ENCODE results near the gene ROCK2.

Gene ROCK2

DNA sequence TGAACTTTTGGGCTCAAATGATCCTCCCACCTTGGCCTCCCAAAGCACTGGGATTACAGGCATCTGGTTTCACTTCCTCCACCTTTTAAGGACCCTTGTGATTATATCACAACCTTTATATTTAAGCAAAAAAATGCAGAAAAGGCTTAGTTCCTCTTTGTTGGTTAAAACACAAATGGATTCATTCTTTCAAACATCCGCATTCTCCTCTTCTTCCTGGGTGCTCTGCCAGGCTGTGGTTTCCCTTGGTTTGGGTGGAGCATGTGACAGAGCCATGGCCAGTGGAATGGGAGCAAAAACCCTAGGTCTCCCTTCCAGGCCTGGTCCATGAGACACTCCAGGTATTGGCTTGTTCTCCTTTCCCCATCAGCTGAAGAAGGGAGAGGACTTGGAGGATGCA is 199.1 kb downstream of the ROCK2 start:
- DNase-seq, result no peak

DNA sequence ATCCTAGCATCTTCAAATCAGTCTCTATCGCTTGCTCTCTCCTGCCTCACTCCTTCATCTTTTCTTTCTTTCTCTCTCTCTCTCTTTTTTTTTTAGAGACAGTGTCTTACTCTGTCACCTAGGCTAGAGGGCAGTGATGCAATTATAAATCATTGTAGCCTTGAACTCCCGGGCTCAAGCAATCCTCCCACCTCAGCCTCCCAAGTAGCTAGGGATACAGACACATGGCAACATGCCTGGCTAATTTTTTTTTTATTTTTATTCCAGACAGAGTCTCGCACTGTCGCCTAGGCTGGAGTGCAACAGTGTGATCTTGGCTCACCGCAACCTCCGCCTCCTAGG is 199.7 kb downstream of the ROCK2 start:
- no peak for DNase-seq

DNA sequence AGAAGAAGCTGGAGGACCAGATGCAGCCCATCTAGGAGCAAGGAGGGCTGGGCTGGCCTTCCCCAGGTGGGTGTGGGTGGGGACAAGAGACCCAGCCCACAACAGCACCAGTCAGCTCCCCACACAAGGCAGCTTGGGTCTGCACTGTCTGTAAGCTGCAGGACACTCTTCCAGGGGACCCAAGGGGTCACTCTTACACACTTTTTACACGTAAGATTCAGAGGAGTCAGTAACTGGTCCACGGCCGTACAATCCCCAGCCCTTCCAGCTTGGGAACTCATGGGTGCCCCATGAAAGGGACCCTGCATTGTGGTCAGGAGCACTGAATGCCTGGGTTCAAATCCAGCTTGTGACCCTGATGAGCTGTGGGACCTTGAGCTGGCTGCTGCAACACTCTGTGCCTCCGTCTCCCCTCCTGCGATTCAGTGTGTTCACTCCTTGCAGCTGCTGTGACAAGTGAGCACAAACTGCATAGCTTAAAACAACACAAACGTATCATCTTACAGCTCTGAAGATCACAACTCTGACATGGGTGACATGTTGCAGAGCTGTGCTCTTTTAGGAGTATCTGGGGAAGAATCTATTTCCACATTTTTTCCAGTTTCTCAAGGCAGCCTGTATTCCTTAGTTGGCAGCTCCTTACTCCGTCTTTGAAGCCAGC is 200.2 kb downstream of the ROCK2 start:
- DNase-seq, result no peak

DNA sequence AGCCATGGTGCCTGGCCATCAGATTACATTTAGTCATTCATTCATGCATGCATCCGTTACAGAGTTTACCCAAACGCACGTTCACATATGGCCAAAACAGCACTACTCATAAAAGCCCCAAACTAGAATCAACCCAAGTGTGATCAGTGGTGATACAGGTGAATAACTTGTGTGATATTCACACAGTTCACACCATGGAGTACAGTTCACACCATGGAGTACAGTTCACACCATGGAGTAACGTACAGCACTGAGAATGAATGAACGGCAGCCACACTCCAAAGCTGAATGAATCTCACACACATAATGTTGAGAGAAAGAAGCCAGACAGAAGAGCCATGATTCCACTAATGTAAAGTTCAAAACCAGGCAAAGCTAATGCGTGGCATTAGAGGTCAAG is 201.4 kb downstream of the ROCK2 start:
- no peak for DNase-seq

DNA sequence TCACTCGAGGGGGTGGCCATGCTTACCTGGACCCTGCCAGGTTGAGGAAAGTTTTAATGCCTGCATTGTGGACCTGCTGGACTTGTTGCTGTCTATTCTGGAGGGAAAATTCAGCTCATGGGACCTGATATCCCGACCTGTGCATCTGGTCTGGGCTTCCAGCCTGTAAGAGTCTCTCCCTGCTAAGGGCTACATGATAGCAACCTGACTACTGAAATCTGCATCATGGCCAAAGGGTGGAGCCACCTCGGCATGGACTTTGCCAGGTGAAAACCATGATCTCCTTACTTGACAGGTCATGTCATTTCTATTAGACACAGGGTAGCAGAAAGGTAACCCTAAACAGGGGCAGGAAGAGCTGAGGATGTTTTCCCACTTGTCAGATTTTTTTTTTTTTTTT is 202.1 kb downstream of the ROCK2 start:
- no peak for DNase-seq

DNA sequence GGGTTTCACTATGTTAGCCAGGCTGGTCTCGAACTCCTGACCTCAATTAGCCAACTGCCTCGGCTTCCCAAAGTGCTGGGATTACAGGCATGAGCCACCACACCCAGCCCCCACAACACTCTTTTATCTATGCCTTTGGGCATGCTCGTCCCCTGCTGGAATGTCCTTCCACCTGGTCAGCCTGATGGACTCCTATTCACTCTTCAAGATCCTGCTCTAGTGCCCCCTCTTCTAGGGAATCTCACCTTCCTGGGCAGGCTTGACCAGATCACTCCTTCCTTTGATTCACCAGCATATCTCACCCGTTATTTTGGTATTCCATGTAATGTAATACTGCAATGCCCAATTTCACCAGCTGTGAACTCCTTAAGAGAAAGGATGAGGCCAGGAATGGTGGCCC is 203.1 kb downstream of the ROCK2 start:
- DNase-seq, result no peak

DNA sequence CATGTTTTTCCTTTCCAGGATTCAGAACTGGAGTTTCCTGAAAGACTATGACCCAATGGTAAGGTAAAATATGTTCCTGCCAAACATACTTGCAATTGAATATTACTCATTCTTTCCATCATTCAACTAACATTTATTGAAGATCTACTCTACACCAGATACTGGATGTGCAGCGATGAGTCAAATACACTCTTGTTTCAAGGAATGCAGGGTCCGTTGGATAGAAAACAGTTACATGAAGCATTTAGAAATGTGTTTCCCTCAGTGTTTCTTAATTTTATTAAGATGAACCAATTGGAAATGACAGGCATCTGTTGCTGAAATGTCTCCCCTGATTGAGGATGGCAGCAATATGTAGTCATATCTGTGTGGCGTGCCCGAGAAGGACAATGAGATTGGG is 203.9 kb downstream of the ROCK2 start:
- DNase-seq, result peak; percentile 56

GRCh38 chr2:11134349-11134748 is 210.1 kb downstream of the ROCK2 start:
- no peak for DNase-seq

DNA sequence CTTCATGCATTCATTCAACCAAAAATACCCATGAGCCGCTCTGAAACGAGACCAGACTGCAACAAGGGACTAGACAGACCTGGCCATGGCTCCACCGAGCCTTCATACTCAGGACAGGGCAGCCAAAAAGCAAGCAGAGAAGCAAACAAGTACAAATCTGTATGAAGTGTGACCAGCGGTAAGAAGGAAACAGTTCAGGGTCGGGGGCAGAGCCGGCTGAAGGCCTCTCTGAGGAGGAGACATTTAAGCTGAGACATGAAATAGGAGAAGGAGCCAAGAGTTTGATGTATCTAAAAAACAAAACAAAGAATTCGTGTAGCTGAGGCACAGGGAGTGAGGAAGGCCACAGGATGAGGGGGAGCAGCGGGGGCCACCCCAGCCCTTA is 210.5 kb downstream of the ROCK2 start:
- DNase-seq, result no peak

GRCh38 chr2:11133238-11133935 is 211.0 kb downstream of the ROCK2 start:
- no peak for DNase-seq

GRCh38 chr2:11132036-11132671 is 212.3 kb downstream of the ROCK2 start:
- DNase-seq, result no peak

DNA sequence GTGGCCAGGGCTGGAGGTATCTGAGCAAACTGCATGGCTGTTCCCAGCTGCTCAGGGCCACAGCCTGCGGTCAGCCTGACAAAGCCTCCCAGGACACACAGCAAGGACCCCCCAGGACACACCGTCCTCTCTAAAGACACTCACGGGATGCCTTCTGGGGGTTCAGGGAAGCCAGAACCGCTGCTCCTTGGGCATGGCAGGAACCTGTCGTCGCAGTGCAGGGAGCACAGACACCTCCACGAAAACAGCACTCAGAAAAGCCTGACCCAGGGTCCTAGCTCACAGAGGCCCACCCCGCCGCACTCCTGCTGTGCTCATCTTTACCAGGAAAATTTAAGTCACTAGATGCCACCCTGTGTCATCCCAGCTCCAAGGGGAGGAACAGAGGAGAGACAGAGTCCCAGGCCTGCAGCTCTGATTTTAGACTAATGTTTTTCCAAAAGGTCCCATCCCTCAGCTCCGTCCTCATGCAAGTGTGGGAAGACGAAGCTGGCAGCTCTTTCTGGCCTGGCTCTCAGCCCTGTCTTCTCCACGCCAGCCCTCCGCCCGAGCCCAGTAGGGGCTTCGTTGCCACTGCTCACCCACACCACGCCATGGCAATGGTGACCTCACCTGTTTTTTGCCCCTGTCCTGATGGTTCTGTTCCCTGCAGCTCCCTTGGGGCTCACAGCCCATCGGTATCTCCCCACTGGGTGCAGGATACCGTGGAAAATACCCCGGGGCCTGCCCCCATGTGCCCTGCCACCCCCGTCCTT is 213.1 kb downstream of the ROCK2 start:
- no peak for DNase-seq

All from fibroblast of skin of scalp (primary cell).